Smooth muscle cell (in vitro differentiated cells): Measurements from ENCODE around the gene TSPAN12. TPM values are rescaled to one million over a fixed set of nuclear protein-coding genes. Genes with fewer than 3 reads are reported as not detected.
"Not testable (repeated sequence)": the region's sequence is repeated elsewhere in the genome, so short reads cannot be mapped to it uniquely, and the experiment has no call there.

Source experiments
- DNase-seq: peaks from one replicate; lab custom pipeline; 2025; ENCODE audit not compliant: unreplicated experiment; lab: John Stamatoyannopoulos, UW
- H2AFZ ChIP-seq: fragments of 200-600 bp; sonication (generic); 2 replicates; pipeline ENCODE4 v1.6.0; 2016; ENCODE audit warnings: antibody characterized with exemption, low read depth, mild to moderate bottlenecking
- H3F3A ChIP-seq: fragments of 200-600 bp; sonication (generic); 2 replicates; pipeline ENCODE4 v1.6.0; 2017; ENCODE audit warnings: antibody characterized with exemption, low read depth
- H3K27ac ChIP-seq: fragments of 200-600 bp; sonication (generic); 2 replicates; pipeline ENCODE4 v1.5.1; 2016; ENCODE audit warnings: low read depth, mild to moderate bottlenecking
- H3K27me3 ChIP-seq: fragments of 200-600 bp; sonication (generic); 2 replicates; pipeline ENCODE4 v1.6.1; 2016; ENCODE audit warnings: low read depth, mild to moderate bottlenecking
- H3K36me3 ChIP-seq: fragments of 200-600 bp; sonication (generic); 2 replicates; pipeline ENCODE4 v1.5.1; 2016; ENCODE audit warnings: low read depth
- H3K4me1 ChIP-seq: fragments of 200-600 bp; sonication (generic); 2 replicates; pipeline ENCODE4 v1.5.1; 2016; ENCODE audit warnings: low read depth
- H3K4me2 ChIP-seq: fragments of 200-600 bp; sonication (generic); 2 replicates; pipeline ENCODE4 v1.6.0; 2016; ENCODE audit warnings: mild to moderate bottlenecking
- H3K4me3 ChIP-seq: fragments of 200-600 bp; sonication (generic); 2 replicates; pipeline ENCODE4 v1.5.1; 2016; ENCODE audit warnings: mild to moderate bottlenecking
- H3K79me2 ChIP-seq: fragments of 200-600 bp; sonication (generic); 2 replicates; pipeline ENCODE4 v1.6.0; 2016; ENCODE audit warnings: low read depth, mild to moderate bottlenecking
- H3K9ac ChIP-seq: fragments of 200-600 bp; sonication (generic); 2 replicates; pipeline ENCODE4 v1.6.0; 2016; ENCODE audit warnings: low read depth
- H3K9me3 ChIP-seq: fragments of 200-600 bp; sonication (generic); replicated peaks from 2 replicates; pipeline ENCODE4 v1.5.1; 2016; ENCODE audit warnings: low read depth
- H4K20me1 ChIP-seq: fragments of 200-600 bp; sonication (generic); 2 replicates; pipeline ENCODE4 v1.6.0; 2016; ENCODE audit warnings: low read depth
- CTCF ChIP-seq: fragments of 200-600 bp; sonication (generic); IDR thresholded peaks from 2 replicates; pipeline ENCODE4 v1.5.1; 2017; ENCODE audit warnings: borderline replicate concordance, mild to moderate bottlenecking, antibody characterized with exemption; ENCODE audit not compliant: insufficient read depth, poor library complexity, severe bottlenecking
- WGBS: methylation state at CpG from one replicate; pipeline ENCODE4 v1.1.7; 2016; ENCODE audit warnings: low lambda C conversion rate; 5-methylcytosine and 5-hydroxymethylcytosine counted together
- polyA plus RNA-seq: library from polyadenylated mRNA; unstranded; fragments of >200 nt; fragmentation: Nextera tagmentation; extraction: Ambion mirVana; gene quantifications from 2 replicates; pipeline ENCODE4 v1.2.1, GENCODE V29; 2016
- total RNA-seq: library from RNA; depleted of rRNA; stranded (reverse); fragments of >200 nt; gene quantifications from 2 replicates; pipeline ENCODE4 v1.2.3, GENCODE V29; 2014

The TSPAN12 gene
- total RNA-seq: 4.7 and 5.8 TPM in 2 replicates
- polyA plus RNA-seq: 3.7 and 4.0 TPM in 2 replicates

DNA sequence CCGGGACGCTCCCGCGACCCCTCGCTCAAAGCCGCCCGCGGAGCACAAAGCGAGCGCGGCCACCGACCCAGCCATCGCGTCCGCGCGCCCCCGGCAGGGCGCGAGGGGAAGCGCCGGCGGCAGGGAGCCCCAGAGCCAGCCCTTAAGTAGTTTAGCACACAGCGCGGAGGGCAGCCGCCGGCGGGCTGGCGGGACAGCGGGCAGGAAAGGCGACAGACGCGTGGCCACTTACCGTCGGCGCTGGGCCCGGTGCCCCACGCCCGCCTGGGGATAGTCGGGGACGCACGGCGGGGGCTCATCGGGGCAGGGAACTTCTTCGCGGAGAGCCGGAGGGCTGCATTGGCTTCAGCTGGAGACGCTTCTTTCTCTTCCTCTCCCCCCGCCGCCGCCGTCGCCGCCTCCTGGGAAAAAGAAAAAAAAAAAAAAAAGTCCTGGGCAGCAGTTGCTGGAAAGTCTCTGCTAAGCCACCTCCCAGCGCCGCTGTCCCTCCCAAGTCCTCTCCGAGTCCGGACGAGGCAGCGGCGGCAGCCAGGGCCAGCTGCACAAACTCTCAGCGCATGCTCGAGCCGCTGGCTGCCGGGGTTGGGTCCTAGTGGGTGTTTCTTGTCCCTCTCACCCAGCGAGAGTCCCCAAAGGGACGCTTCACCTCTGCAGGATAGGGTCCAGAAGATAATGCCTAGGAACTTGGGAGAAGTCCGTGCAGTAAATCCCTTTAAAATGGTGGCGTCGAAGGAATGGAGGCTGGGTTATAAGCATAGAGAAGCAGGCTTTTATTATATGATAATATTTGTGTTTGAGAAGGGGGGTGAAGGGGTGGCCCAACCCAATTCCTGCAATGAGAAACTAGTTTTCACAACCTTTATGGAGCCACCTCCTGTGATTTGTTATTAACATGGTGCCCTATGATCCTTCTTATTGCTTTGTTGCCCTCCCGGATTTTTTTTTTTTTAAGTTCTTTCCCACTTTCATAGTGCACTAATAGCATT, at the start of gene TSPAN12:
TSPAN12 (minus strand) TSS at position 557 of the 986 bp plus-strand sequence. CDS start 1,381 bp downstream, outside the sequence.
- Histone ChIP-seq H3K4me2 (peak within 1 kb of the TSS; percentile 98), H3F3A (no peaks in the 10 kb centered on the region), H3K9ac (peak within 1 kb of the TSS; percentile 65), H3K9me3 (no peaks in the 10 kb centered on the region), H3K4me3 (peak within 1 kb of the TSS; percentile 69), H3K79me2 (no peaks in the 10 kb centered on the region), H3K27me3 (no peaks in the 10 kb centered on the region), H3K4me1 (peaks cover 9% of the 10 kb centered on the region), H3K27ac (peak within 1 kb of the TSS; percentile 68), H3K36me3 (no peaks in the 10 kb centered on the region), H4K20me1 (no peaks in the 10 kb centered on the region), H2AFZ (peak within 1 kb of the TSS; percentile 95)
- WGBS: 2% methylated on average over 62 of the region's 71 CpGs
- TF ChIP-seq CTCF: peak; percentile 56
- peak; percentile 84 for DNase-seq

- H3K9me3 ChIP-seq: no peaks in the 10 kb centered on the region
- H3K4me2 ChIP-seq: no peak overlapping the region
- WGBS: 71% methylated on average over 4 of the region's 4 CpGs
- no peak overlapping the region for H3K4me3 ChIP-seq
- H2AFZ ChIP-seq: no peak overlapping the region
- H3K4me1 ChIP-seq: no peaks in the 10 kb centered on the region
- H3K27me3 ChIP-seq: no peaks in the 10 kb centered on the region
- H4K20me1 ChIP-seq: no peaks in the 10 kb centered on the region
- no peaks in the 10 kb centered on the region for H3K79me2 ChIP-seq
- TF ChIP-seq CTCF: no peak
- DNase-seq: no peak
- H3K36me3 ChIP-seq: no peaks in the 10 kb centered on the region
- no peak overlapping the region for H3K27ac ChIP-seq
- H3K9ac ChIP-seq: no peak overlapping the region
- no peaks in the 10 kb centered on the region for H3F3A ChIP-seq
Measured at GRCh38 chr7:120898715-120899499, 41.0 kb upstream of the TSPAN12 start.

DNA sequence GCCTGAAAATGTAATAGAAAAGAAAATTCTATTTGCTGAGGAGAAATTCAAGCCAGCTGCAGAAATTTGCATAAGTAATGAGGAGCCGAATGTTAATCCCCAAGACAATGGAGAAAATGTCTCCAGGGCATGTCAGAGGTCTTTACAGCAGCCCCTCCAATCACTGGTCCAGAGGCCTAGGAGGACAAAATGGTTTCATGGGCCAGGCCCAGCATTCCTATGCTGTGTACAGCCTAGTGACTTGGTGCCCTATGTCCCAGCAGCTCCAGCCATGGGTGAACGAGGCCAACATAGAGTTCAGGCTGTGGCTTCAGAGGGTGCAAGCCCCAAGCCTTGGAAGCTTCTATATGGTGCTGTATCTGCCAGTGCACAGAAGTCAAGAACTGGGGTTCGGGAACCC, 37.3 kb upstream of the TSPAN12 start:
- H3K9me3 ChIP-seq, H3K9ac ChIP-seq, H4K20me1 ChIP-seq, H3K27ac ChIP-seq, H3K4me3 ChIP-seq, H2AFZ ChIP-seq, H3K36me3 ChIP-seq, H3K4me2 ChIP-seq, DNase-seq, H3F3A ChIP-seq, H3K79me2 ChIP-seq, H3K27me3 ChIP-seq, H3K4me1 ChIP-seq: not testable (repeated sequence)
- WGBS: 91% methylated on average over 3 of the region's 3 CpGs

DNA sequence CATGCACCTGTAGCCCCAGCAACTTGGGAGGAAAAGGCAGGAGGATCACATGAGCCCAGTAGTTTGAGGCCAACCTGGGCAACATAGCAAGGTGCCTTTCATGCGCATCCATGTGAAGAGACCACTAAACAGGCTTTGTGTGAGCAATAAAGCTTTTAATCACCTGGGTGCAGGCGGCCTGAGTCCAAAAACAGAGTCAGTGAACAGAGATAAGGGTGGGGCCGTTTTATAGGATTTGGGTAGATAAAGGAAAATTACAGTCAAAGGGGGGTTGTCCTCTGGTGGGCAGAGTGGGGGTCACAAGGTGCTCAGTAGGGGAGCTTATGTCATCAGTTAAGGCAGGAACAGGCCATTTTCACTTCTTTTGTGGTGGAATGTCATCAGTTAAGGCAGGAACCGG, 27.7 kb upstream of the TSPAN12 start:
- not testable (repeated sequence) for H3K27ac ChIP-seq, H3K9ac ChIP-seq
- 85% methylated on average over 4 of the region's 4 CpGs for WGBS

More for the DNA sequence above, 27.7 kb upstream of the TSPAN12 start:
- H4K20me1 ChIP-seq, H3K9me3 ChIP-seq, H3K27me3 ChIP-seq, H3K36me3 ChIP-seq, H3K79me2 ChIP-seq, H3F3A ChIP-seq, H2AFZ ChIP-seq, H3K4me1 ChIP-seq, DNase-seq, H3K4me2 ChIP-seq, H3K4me3 ChIP-seq: not testable (repeated sequence)
